ENCODE measurements around the gene TGFBR3. TPM values are rescaled to one million over a fixed set of nuclear protein-coding genes. Genes with fewer than 3 reads are reported as not detected.

TGFBR3 gene
- total and polyA plus RNA-seq, 9 of the 15 experiments (the other 6 are each of a cell fraction or from before 2014, with no cell fraction given), result 3.6 to 32.4 (median 15.6) TPM

DNA sequence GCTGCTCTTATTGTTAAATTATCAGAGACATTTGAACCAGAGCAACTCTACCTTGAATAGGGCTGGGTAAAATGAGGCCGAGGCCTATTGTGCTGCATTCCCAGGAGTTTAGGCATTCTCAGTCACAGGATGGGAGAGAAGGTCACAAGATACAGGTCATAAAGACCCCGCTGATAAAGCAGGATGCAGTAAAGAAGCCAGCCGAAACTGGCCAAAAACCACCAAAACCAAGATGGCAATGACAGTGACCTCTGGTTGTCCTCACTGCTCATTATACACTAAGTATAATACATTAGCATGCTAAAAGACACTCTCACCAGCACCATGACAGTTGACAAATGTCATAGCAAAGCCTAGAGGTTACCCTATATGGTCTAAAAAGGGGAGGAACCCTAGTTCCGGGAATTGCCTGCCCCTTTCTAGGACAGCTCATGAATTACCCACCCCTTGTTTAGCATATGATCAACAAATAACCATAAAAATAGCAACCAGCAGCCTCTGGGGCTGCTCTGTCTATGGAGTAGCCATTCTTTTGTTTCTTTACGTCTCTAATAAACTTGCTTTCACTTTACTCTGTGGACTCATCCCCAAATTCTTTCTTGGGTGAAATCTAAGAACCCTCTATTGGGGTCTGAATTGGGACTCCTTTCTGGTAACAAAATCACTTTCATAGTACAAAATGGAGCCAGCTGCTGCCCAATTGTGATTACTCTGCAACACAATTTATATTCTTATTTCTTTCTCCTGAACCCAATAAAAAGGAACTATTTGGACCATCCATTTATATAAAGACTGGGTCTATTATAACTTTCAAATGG lies 179.6 kb downstream of the TGFBR3 start (continued):
- TF ChIP-seq ZNF124 (CRISPR knock-in tag; IDR thresholded peaks at IDR 0.05) (no peak), KLF6 (CRISPR knock-in tag; IDR thresholded peaks at IDR 0.05; ENCODE audit: borderline replicate concordance) (peak; percentile 92), SIRT6 (IDR thresholded peaks at IDR 0.05; ENCODE audit: low read depth, low read length) (no peak), JUND (IDR thresholded peaks at IDR 0.05; ENCODE audit: borderline replicate concordance, low read depth, low read length) (peak; percentile 66; the same call in 1 of the 2 replicates), JUND (tag; IDR thresholded peaks at IDR 0.05; ENCODE audit: borderline replicate concordance, low read depth, low read length) (peak; percentile 72; the same call in 2 of the 3 replicates), SUPT5H (IDR thresholded peaks at IDR 0.05) (peak; percentile 52), HDAC2 (IDR thresholded peaks at IDR 0.05) (peak; percentile 64), DPF2 (IDR thresholded peaks at IDR 0.05) (peak; percentile 68), ZNF41 (CRISPR knock-in tag; conservative IDR thresholded peaks at IDR 0.05) (peak; percentile 83), HOXB6 (CRISPR knock-in tag; IDR thresholded peaks at IDR 0.05; ENCODE audit: borderline replicate concordance) (no peak), NR4A1 (CRISPR knock-in tag; IDR thresholded peaks at IDR 0.05) (no peak), NR4A1 (tag; IDR thresholded peaks at IDR 0.05) (peak; percentile 72), ASH1L (IDR thresholded peaks at IDR 0.05; ENCODE audit: borderline replicate concordance, low read depth, partially characterized antibody) (no peak), EHMT2 (IDR thresholded peaks at IDR 0.05) (peak; percentile 83), MCM5 (IDR thresholded peaks at IDR 0.05; ENCODE audit: low read depth) (no peak), TSC22D4 (tag; IDR thresholded peaks at IDR 0.05) (no peak), SNRNP70 (optimal IDR thresholded peaks at IDR 0.05; ENCODE audit: low read depth, low read length) (no peak), FOXJ2 (tag; IDR thresholded peaks at IDR 0.05) (no peak), NCOA4 (IDR thresholded peaks at IDR 0.05; ENCODE audit: partially characterized antibody) (no peak), ZNF347 (CRISPR knock-in tag; IDR thresholded peaks at IDR 0.05; ENCODE audit: low read depth) (no peak), DACH1 (IDR thresholded peaks at IDR 0.05; ENCODE audit: partially characterized antibody) (no peak), ZNF24 (IDR thresholded peaks at IDR 0.05) (no peak)
- TF ChIP-seq, protein P1, sequence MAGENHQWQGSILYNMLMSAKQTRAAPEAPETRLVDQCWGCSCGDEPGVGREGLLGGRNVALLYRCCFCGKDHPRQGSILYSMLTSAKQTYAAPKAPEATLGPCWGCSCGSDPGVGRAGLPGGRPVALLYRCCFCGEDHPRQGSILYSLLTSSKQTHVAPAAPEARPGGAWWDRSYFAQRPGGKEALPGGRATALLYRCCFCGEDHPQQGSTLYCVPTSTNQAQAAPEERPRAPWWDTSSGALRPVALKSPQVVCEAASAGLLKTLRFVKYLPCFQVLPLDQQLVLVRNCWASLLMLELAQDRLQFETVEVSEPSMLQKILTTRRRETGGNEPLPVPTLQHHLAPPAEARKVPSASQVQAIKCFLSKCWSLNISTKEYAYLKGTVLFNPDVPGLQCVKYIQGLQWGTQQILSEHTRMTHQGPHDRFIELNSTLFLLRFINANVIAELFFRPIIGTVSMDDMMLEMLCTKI (IDR thresholded peaks at IDR 0.05; ENCODE audit: partially characterized antibody), result no peak
- TF ChIP-seq, protein P2, sequence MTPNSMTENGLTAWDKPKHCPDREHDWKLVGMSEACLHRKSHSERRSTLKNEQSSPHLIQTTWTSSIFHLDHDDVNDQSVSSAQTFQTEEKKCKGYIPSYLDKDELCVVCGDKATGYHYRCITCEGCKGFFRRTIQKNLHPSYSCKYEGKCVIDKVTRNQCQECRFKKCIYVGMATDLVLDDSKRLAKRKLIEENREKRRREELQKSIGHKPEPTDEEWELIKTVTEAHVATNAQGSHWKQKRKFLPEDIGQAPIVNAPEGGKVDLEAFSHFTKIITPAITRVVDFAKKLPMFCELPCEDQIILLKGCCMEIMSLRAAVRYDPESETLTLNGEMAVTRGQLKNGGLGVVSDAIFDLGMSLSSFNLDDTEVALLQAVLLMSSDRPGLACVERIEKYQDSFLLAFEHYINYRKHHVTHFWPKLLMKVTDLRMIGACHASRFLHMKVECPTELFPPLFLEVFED (CRISPR knock-in tag; conservative IDR thresholded peaks at IDR 0.05), result 0 out of 2 replicates have a peak, but pooled peaks have one; percentile 70
- TF ChIP-seq, protein P3, sequence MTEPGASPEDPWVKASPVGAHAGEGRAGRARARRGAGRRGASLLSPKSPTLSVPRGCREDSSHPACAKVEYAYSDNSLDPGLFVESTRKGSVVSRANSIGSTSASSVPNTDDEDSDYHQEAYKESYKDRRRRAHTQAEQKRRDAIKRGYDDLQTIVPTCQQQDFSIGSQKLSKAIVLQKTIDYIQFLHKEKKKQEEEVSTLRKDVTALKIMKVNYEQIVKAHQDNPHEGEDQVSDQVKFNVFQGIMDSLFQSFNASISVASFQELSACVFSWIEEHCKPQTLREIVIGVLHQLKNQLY (CRISPR knock-in tag; conservative IDR thresholded peaks at IDR 0.05), result no peak
- TF ChIP-seq, protein P4, sequence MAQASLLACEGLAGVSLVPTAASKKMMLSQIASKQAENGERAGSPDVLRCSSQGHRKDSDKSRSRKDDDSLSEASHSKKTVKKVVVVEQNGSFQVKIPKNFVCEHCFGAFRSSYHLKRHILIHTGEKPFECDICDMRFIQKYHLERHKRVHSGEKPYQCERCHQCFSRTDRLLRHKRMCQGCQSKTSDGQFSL (CRISPR knock-in tag; IDR thresholded peaks at IDR 0.05), result no peak
- TF ChIP-seq, protein P4 (tag; IDR thresholded peaks at IDR 0.05), result peak in 1 of 2 experiments; percentile 70; a peak in 2 of 4 replicates
